HCEC 1CT (cell line): ENCODE data around the gene TINCR.
"Not testable (repeated sequence)": the region's sequence is repeated elsewhere in the genome, so short reads cannot be mapped to it uniquely, and the experiment has no call there.

ENCODE experiments used
- DNase-seq: peaks from one replicate; pipeline ENCODE4 v3.0.0-alpha.2; 2017

TINCR gene

GRCh38 chr19:5558101-5558621, 9.6 kb downstream of the TINCR start:
- DNase-seq = no peak

- no peak for DNase-seq
Measured at GRCh38 chr19:5557691-5558090, 10.1 kb downstream of the TINCR start.

DNA sequence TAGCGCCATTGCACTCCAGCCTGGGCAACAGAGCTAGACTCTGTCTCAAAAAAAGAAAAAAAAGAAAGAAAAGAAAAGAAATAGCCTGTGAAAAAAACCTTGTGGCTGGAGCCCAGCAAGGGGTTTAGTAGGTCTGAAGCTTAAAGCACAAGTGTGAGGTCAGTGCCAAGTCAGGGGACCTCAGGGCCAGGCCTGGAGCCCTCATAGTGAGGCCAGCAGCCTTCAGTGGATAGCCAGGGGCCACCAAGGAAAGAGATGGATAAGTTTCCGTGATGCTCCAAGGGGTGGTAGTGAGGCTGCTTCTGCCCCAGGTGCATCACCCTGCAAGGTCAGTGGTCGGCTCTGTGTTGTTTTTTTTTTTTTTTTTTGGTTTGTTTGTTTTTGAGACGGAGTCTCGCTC, 12.9 kb downstream of the TINCR start:
- no peak for DNase-seq

GRCh38 chr19:5553892-5554291, 13.9 kb downstream of the TINCR start:
- no peak for DNase-seq

DNA sequence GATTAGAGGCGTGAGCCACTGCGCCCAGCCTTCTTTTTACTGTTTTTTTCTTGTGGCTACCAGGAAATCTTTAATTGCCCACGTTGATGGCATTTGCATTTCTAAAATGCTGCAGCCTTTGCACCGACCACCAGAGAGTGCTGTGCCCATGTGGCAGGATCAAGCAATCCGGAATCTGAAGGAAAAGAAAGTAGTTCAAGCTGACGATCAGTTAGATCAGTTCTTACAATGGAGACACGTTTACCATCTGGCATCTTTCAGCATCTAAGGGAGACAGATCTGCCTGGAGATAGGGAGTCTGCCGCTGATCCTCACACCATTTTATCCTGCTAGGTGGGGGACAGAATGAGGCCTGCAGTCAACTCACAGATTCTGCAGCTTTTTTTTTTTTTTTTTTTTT, 19.9 kb downstream of the TINCR start:
- DNase-seq = peak; percentile 18

- no peak for DNase-seq
Measured at GRCh38 chr19:5545984-5546383, 21.8 kb downstream of the TINCR start.

DNA sequence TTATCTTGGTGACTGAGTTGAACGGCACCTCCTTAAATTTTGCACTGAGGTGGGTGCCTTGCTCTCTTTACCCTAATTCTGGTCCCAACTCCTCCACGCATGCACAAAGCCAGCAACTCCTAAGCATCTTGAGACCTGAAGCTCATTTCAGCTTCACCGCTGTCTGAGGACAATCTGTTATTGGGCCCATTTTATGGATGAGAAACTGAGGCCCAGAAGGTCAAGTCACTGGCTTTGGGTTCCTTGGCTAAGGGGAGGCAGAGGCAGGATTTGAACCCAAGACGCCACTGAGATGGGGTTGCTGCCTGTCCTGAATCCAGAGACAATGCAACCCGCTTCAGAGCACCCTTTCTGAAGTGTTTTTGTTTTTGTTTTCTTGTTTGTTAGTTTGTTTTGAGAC, 22.7 kb downstream of the TINCR start:
- DNase-seq = no peak

DNA sequence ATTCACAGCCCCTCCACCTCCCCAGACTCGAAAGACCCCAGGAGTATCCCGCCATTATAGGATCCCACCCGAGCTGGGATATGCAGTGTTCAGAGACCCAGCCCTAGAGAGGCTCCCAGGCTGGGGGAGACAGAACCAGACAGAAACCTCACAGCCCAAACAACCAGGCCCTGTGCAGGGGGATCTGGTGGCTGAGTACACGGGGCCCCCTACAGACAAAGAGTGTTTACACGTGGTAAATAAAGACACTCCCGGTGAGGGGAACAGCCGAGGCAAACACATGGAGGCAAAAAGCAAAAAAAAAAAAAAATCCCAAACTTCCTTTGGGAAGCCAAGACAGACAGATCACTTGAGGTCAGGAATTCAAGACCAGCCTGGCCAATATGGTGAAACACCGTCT, 25.1 kb downstream of the TINCR start:
- DNase-seq = no peak

DNA sequence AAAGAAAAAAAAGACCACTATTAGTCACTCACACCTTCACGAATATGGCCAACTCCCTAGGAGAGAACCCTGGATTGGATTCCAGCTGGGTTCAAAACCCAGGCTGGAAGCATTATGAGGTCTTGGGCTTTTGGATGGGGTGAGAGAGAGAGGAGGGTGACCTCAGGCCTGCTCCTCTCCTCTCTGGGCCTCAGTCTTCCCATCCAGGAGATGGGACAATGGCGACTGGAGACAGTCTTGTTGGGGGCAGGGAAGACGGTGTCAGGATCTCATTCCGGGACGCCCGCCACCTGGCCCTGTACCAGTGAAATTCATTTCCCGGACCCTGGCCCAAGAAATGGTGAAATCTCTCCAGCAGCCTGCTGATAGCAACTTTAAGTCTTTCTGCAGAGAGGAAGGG, 26.3 kb downstream of the TINCR start:
- DNase-seq = no peak

DNA sequence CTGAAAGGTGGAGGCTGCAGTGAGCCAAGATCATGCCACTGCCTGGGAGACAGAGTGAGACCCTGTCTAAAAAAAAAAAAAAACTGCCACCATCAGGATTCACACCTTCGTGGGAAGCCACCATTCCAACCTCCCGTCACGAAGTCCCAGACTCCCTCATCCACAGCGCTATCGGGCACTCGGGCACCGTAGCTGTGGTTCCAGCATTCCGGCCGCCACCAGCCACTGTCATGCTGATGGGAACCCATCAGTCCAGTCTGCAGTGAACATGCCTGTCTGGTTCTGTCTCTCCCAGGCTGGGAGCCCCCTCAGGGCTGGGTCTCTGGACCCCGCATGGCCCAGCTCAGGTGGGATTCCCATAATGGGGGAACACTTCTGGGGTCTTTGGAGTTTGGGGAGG, 27.5 kb downstream of the TINCR start:
- DNase-seq = no peak

DNA sequence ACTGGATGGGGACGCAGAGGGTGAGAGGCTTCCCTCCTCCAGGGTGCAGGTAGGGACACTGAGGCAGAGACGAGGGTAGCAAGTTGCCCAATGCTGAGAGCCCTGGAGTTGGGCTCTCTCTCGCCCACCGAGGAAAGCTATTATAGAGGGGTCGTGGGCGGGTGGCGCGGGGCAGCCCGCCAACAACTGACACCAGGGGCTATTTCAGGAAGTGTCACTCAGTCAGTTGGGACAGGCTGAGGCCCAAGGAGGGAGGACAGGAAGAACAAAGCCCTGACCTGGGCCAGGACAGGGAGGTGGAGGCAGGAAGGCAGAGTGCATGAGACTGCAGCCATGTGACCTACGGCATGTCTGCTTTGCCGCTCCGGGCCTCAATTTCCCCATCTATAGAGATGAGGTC, 29.9 kb downstream of the TINCR start:
- no peak for DNase-seq

- DNase-seq = not testable (repeated sequence)
Measured at GRCh38 chr19:5536982-5537579, 30.7 kb downstream of the TINCR start.

DNA sequence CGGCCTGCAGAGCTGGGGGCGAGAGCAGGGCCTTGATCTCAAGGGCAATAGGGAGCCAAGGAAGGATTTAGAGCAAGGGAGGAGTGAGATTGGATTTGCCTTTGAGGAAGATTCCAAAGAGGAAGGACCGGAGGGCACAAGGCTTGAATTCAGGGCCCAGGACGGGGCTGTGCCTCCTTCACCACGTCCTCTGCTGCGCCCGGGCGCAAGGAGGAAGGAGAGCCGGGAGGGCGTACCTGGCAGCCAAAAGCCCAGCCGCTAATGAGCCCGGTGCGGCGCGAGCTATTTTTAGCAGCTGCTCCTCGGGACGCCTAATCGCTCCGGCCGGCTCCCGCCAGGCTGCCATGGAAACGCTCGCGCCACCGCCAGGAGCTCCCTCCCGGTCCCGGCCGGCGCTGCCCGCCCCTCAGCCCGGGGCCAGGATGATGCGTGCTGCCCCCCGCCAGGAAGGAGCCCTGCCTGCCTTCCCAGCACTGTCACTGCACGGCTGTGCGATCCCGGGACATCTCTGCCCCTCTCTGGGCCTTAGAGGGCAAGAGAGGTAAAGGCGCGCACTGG, 31.3 kb downstream of the TINCR start:
- no peak for DNase-seq

DNA sequence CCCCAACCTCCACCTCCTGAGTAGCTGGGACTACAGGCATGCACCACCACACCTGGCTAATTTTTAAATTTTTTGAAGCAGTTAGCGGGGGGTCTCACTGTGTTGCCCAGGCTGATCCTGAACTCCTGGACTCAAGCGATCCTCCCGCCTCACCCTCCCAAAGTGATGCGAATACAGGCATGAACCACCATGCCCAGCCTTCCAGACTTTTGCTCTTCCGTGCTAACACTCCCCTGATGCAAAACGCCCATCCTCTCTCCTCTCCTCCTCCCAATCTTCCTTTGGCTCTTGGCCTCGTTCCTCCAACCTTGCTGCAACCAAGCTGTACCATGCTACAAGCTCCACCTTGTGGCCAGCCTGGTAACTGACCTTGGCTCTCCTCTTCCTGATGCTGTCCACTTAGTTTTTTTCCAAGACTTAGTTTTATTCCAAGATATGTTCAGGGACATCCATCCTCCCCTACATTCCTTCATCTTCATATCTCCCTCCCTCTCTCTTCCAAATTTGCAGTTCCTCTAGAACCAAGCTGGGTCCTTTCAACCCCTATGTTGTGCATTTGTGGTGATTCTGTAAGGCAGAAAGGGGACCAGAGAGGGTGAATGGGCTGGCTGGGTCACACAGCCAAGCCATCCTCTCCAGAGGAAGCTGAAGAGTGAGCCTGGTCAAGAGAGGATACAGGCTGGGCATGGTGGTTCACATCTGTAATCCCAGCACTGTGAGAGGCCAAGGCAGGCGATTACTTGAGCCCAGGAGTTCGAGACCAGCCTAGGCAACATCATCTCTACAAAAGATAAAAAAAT, 32.8 kb downstream of the TINCR start:
- DNase-seq = no peak

- no peak for DNase-seq
Measured at GRCh38 chr19:5533257-5533656, 34.5 kb downstream of the TINCR start.

DNA sequence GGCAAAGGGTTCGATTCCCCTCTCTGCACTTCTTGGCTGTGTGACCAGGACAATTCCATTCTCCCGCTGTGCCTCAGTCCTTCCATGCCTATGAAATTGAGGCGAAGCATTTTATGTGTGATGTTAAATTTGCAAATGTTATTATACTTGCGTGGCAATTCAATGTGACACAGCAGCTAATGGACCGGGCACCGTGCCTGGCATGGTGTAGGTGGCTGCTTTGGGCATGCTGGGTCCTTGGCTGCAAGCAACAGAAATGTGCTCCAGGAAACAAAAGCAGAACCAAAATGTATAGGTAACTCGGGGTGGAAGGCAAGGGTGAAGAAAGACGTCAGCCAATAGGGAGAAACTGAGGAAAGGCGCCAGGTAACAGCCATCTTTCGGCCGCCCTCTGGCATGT, 37.1 kb downstream of the TINCR start:
- no peak for DNase-seq

DNA sequence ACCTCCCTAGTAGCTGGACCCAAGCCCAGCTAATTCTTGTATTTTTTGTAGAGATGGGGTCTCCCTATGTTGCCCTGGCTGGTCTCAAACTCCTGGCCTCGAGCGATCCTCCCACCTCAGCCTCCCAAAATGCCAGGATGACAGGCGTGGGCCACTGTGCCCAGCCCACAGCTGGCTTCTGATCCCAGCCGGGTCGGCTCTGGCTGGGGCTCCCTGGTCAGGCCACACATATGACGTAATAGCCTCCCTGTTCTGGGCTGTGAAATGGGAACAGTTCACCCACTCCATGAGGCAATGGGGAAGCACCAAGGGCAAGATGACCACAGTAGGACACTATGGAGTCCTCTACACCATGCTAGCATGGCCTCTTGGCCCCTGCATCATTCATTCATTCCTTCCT, 41.1 kb downstream of the TINCR start:
- DNase-seq = no peak

GRCh38 chr19:5524081-5524480, 43.7 kb downstream of the TINCR start:
- no peak for DNase-seq

- DNase-seq = no peak
Measured at GRCh38 chr19:5522106-5522505, 45.6 kb downstream of the TINCR start.

DNA sequence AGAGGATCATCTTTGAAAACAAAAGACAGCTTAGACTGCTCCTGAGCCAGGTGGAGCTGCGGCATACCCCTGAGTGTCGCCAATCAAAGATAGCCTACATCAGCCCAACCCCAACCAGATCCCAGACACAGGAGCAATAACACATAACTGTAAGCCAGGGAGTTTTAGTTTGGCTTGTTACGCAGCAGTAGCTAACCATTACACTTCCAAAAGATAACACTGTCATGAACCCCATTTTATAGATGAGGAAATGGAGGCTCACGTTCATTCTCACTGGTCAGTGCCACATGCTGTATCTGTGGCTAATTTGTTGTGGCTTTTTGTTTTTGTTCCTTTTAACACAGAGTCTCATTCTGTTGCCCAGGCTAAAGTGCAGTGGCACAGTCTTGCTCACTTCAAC, 47.3 kb downstream of the TINCR start:
- no peak for DNase-seq

DNA sequence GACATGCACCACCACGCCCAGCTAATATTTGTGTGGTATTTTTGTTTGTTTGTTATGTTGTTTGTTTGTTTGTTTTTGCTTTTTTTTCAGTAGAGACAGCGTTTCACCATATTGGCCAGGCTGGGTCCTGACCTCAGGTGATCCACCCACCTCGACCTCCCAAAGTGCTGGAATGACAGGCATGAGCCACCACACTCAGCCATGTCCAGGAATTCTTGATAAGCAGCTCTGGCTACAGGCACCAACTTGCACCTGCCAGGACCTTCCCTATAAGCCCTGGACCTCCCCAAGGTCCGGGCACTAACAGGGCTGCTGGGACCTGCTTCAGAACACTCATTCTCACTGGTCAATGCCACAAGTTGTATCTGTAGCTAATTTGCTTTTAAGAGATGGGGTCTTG, 48.7 kb downstream of the TINCR start:
- no peak for DNase-seq

DNA sequence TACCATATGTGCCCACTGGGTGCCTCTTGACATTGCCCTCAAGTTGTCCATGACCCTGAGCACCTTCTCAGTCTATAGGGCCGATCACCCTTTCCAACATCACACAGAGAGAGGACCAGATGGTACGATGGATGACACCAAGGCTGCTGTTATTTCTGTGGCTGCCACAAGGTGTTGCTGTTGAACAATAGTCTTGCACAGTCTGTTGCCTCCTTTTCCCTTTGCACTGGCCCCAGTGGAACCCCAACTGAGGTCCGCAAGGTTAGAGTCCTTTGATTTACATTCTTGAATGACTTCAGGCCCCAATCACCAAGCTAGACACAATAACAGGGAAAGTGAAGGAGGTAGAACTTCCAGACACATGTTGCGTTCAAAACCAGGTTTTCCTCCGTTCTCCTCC, 52.0 kb downstream of the TINCR start:
- DNase-seq = no peak

DNA sequence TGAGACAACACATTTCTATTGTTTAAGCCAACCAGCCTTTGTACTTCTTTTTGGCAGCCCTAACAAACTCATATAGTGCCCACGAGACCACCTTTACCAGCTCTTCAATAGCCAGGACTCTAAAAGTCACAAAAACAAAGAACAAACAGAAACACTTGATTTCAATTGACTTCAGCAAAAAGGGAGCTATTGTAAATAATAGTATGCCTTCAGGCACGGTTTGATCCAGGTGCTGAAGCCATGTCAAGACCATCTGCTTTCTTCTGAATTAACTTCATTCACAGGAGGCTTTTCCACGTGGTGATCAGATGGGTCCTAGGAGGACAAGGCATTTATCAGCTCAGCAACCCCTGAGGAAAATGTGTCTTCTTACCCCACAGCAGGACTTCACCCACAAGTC, 53.8 kb downstream of the TINCR start:
- DNase-seq = no peak

- no peak for DNase-seq
Measured at GRCh38 chr19:5512715-5513114, 55.0 kb downstream of the TINCR start.
